PFSK-1 (cell line): Measurements from ENCODE around the gene SLC5A9.

Source experiments
- FOXP2 ChIP-seq: optimal IDR thresholded peaks from 2 replicates; pipeline ENCODE3; 2011; ENCODE audit warnings: borderline replicate concordance, control low read depth, inconsistent platforms; ENCODE audit not compliant: insufficient read depth; ENCODE audit errors: extremely low read length, extremely low read depth
- POLR2AphosphoS5 ChIP-seq: IDR thresholded peaks from 2 replicates; pipeline ENCODE4 v1.6.1; 2012; ENCODE audit warnings: low read depth, mild to moderate bottlenecking, control low read depth, low read length, moderate library complexity
- SIN3A ChIP-seq: IDR thresholded peaks from 2 replicates; pipeline ENCODE4 v1.6.1; 2012; ENCODE audit warnings: mild to moderate bottlenecking, low read length, moderate library complexity, borderline replicate concordance; ENCODE audit not compliant: insufficient read depth
- TAF1 ChIP-seq: IDR thresholded peaks from 2 replicates; pipeline ENCODE4 v1.6.1; 2012; ENCODE audit warnings: low read length, control low read depth, borderline replicate concordance; ENCODE audit not compliant: insufficient read depth
- TF ChIP-seq, protein P1 (sequence below), 2 experiments: IDR thresholded peaks; 2 replicates each; pipeline versions ENCODE4 v1.6.1 to v1.8.0; 2011 to 2012; ENCODE audit warnings: low read depth in 2 of 2, low read length in 2 of 2, control low read depth in 1 of 2, inconsistent platforms in 1 of 2, mild to moderate bottlenecking in 1 of 2, moderate library complexity in 1 of 2; ENCODE audit not compliant: insufficient read depth in 1 of 2

The SLC5A9 gene

DNA sequence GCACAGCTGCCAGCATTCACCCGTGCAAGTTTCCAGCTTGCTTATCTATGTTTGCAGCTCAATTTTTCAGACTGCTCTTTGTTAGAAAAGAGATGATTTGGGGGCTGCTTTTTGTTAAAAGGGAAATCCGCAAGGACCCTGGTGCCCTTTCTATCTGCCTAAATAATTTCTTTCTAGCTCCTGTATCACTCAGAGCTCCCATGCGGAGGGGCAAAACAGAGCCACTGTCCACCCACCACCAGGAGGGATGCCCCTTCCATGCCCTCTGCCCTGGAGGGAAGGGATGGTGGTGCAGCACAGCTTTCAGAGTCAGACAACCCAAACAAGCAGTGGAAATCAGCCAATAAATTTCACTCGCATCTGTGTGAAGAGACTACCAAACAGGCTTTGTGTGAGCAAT is 13.9 kb upstream of the SLC5A9 start:
- TF ChIP-seq TAF1, result no peak
- TF ChIP-seq SIN3A, result no peak
- TF ChIP-seq, protein P1, sequence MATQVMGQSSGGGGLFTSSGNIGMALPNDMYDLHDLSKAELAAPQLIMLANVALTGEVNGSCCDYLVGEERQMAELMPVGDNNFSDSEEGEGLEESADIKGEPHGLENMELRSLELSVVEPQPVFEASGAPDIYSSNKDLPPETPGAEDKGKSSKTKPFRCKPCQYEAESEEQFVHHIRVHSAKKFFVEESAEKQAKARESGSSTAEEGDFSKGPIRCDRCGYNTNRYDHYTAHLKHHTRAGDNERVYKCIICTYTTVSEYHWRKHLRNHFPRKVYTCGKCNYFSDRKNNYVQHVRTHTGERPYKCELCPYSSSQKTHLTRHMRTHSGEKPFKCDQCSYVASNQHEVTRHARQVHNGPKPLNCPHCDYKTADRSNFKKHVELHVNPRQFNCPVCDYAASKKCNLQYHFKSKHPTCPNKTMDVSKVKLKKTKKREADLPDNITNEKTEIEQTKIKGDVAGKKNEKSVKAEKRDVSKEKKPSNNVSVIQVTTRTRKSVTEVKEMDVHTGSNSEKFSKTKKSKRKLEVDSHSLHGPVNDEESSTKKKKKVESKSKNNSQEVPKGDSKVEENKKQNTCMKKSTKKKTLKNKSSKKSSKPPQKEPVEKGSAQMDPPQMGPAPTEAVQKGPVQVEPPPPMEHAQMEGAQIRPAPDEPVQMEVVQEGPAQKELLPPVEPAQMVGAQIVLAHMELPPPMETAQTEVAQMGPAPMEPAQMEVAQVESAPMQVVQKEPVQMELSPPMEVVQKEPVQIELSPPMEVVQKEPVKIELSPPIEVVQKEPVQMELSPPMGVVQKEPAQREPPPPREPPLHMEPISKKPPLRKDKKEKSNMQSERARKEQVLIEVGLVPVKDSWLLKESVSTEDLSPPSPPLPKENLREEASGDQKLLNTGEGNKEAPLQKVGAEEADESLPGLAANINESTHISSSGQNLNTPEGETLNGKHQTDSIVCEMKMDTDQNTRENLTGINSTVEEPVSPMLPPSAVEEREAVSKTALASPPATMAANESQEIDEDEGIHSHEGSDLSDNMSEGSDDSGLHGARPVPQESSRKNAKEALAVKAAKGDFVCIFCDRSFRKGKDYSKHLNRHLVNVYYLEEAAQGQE (IDR thresholded peaks at IDR 0.05; ENCODE audit: insufficient read depth in 1 of 2, low read depth in 2 of 2, low read length in 2 of 2), result no peak
- no peak for TF ChIP-seq FOXP2
- no peak for TF ChIP-seq POLR2AphosphoS5

DNA sequence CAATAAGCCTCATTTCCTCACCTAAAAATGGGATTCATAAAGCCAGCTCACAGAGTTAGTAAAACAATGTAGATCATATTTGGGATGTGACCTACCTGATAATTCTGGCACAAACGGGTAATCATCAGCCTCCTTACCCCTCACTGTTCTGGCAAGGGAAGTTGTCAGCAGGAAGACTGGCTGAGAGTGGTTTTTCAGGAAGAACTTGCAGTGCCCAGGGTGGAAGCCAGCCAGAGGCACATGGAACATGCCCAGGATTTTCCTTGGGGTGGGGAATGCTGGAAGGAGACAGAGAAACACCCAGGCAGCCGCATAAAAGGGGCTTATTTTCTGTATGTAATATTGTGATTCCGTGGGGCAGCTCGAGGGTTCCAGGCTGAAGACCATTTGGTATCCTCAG is 7.7 kb upstream of the SLC5A9 start:
- TF ChIP-seq, protein P1 (IDR thresholded peaks at IDR 0.05; ENCODE audit: insufficient read depth in 1 of 2, low read depth in 2 of 2, low read length in 2 of 2), result no peak
- TF ChIP-seq FOXP2, result no peak
- TF ChIP-seq SIN3A, result no peak
- TF ChIP-seq POLR2AphosphoS5, result no peak
- TF ChIP-seq TAF1, result no peak

DNA sequence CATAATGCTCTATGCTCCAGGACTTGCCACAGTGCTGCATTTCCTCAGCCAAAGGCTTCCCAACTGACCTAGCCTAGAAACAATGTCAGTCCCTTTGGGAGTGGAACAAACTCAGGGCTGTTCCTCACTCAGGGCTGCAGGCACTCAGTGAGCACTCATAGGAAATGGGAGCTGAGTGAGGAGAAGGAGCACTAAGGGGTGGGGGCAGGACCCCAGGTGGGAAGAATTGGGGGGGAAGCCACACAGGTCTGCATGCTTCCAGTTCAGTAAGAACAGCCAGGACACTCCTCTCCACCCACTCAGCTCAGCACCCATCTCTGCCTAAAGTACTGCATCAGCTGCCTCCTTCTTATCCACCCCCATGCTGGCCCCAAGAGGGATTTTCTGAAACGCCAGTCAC is 7.3 kb upstream of the SLC5A9 start:
- TF ChIP-seq, protein P1 (IDR thresholded peaks at IDR 0.05; ENCODE audit: insufficient read depth in 1 of 2, low read depth in 2 of 2, low read length in 2 of 2), result no peak
- TF ChIP-seq TAF1 (no peak), POLR2AphosphoS5 (no peak), SIN3A (no peak), FOXP2 (no peak)

DNA sequence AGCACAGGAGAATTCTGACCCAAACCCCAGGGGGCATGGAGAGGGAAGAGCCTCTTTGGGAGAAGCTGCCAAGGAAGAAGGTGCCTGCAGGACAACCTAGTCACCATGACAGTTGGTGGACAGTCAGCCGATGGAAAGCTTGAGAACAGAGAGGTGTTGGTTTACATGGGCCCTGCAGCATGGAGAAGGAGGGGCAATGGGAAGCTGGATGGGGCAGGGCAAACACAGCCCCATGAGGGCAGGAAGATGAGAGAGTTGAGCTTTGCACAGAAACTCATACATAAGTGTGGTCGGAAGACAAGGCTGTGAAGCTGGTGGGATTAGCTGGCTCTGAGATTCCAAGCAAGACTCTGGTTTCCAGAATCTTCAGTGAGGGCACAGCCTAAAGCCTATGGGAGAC is 6.6 kb upstream of the SLC5A9 start:
- TF ChIP-seq FOXP2, result no peak
- no peak for TF ChIP-seq POLR2AphosphoS5
- no peak for TF ChIP-seq TAF1
- TF ChIP-seq, protein P1 (IDR thresholded peaks at IDR 0.05; ENCODE audit: insufficient read depth in 1 of 2, low read depth in 2 of 2, low read length in 2 of 2), result no peak
- no peak for TF ChIP-seq SIN3A

DNA sequence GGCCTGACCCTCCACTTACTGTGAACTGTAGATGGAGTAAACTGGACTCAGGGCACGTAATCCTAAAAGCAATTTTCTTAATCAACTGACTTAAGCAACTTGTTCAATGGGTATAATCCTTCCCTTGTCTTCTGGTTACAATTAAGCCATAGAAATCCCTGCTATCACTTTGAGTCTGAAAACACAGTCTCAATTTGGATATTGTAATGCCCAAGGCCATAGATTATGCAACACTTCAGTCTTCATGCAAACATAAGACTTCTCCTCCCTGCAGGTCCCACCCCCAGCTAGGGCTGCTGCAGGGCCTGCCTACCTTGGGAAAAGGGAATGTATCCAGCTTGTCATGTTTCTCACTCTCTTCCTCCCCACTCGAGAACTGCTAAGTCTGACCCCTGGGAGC is 6.2 kb upstream of the SLC5A9 start:
- TF ChIP-seq, protein P1 (IDR thresholded peaks at IDR 0.05; ENCODE audit: insufficient read depth in 1 of 2, low read depth in 2 of 2, low read length in 2 of 2), result no peak
